ENCODE results near the gene DHX58. TPM values are rescaled to one million over a fixed set of nuclear protein-coding genes. Genes with fewer than 3 reads are reported as not detected.

Gene DHX58
- total and polyA plus RNA-seq, 4 donors = 6.7 to 19.7 (median 8.8) TPM

- WGBS (ENCODE audit: insufficient coverage) = 88% methylated on average over 9 of the region's 11 CpGs
These were observed 1.3 kb downstream of the DHX58 start for GRCh38 chr17:42111265-42111636.

DNA sequence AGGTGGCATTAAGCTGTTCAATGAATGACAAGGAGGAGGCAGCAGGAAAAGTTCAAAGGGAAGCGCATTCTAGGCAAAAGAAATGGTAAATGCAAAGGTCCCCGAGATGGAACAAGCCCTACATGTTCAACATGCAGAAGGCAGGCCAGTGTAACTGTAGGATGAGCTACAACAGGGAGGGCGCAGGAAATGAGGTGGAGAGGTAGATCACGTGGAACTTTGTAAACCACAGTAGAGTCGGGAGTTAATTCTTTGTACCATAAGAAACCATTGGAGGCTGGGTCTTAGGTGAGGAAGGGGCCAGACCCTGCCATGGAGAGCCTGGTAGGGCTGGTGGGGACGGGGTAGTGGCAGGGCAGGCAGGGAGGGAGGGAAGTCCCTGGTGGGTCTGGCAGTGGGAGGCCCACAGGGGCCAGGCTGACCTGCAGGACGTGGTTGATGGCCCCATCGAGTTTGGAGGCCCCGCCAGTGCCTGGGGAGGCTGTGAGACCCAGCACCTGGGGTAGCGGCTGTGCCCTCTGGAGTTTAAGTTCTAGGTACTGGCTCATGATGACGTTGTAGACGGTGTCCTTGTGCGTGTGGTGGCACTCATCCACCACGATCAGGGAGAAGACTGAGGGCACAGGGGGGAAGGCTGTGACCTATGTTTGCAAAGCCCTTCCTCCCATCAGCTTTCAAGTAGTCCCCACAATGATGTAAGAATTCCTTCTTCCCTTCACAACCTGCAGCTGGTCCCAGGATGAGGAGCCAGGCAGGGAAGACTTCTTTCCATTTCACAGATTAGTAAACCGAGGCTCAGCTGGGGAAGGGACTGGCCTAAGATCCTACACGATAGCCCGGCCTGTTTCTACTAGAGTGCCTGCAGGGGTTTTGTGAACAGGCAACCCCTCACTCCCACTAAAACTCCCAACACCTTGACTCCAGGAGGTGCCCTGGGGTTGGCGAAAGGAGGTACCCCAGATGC lies 1.9 kb downstream of the DHX58 start:
- Histone ChIP-seq H3K9me3 (ENCODE audit: control insufficient read depth, insufficient read depth, low read length) (no peaks in the 10 kb centered on the region), H3K36me3 (ENCODE audit: control insufficient read depth, insufficient read depth, low read length) (peaks cover 30% of the 10 kb centered on the region), H3K27ac (ENCODE audit: low read depth, low read length) (no peak overlapping the region), H3K27me3 (ENCODE audit: control insufficient read depth, insufficient read depth, low read length) (peaks cover 2% of the 10 kb centered on the region), H3K4me1 (ENCODE audit: control insufficient read depth, insufficient read depth, low read length) (peaks cover 26% of the 10 kb centered on the region), H3K4me3 (ENCODE audit: low read depth, low read length) (no peak overlapping the region)
- DNase-seq (ENCODE audit: low read depth in 4 of 6, low spot score in 6 of 6) = no peak
- 87% methylated on average over 14 of the region's 18 CpGs for WGBS (ENCODE audit: insufficient coverage)

More at GRCh38 chr17:42111265-42111636, 1.3 kb downstream of the DHX58 start:
- peaks cover 36% of the 10 kb centered on the region for H3K36me3 ChIP-seq (ENCODE audit: control insufficient read depth, insufficient read depth, low read length)
- peaks cover 2% of the 10 kb centered on the region for H3K27me3 ChIP-seq (ENCODE audit: control insufficient read depth, insufficient read depth, low read length)
- no peak for DNase-seq (ENCODE audit: low read depth in 4 of 6, low spot score in 6 of 6)
- H3K9me3 ChIP-seq (ENCODE audit: control insufficient read depth, insufficient read depth, low read length) = no peaks in the 10 kb centered on the region
- no peak overlapping the region for H3K4me3 ChIP-seq (ENCODE audit: low read depth, low read length)
- peaks cover 26% of the 10 kb centered on the region for H3K4me1 ChIP-seq (ENCODE audit: control insufficient read depth, insufficient read depth, low read length)
- H3K27ac ChIP-seq (ENCODE audit: low read depth, low read length) = peak overlapping the region; percentile 81

- DNase-seq (ENCODE audit: low read depth in 4 of 6, low spot score in 6 of 6) = no peak
- H3K36me3 ChIP-seq (ENCODE audit: control insufficient read depth, insufficient read depth, low read length) = peaks cover 19% of the 10 kb centered on the region
These were observed 3.4 kb downstream of the DHX58 start for GRCh38 chr17:42109086-42109485.

GRCh38 chr17:42107597-42108576 lies 4.6 kb downstream of the DHX58 start:
- Histone ChIP-seq H3K36me3 (ENCODE audit: control insufficient read depth, insufficient read depth, low read length) (peaks cover 10% of the 10 kb centered on the region), H3K4me3 (ENCODE audit: low read depth, low read length) (peak overlapping the region; percentile 27), H3K9me3 (ENCODE audit: control insufficient read depth, insufficient read depth, low read length) (no peaks in the 10 kb centered on the region), H3K27me3 (ENCODE audit: control insufficient read depth, insufficient read depth, low read length) (peaks cover 2% of the 10 kb centered on the region), H3K27ac (ENCODE audit: low read depth, low read length) (no peak overlapping the region), H3K4me1 (ENCODE audit: control insufficient read depth, insufficient read depth, low read length) (peaks cover 24% of the 10 kb centered on the region)
- DNase-seq (ENCODE audit: low read depth in 4 of 6, low spot score in 6 of 6) = peak in 4 of 6 donors; percentile 38 to 91 (median 72)
- 24% methylated on average over 51 of the region's 51 CpGs for WGBS (ENCODE audit: insufficient coverage)

More at GRCh38 chr17:42109086-42109485, 3.4 kb downstream of the DHX58 start:
- Histone ChIP-seq H3K27me3 (ENCODE audit: control insufficient read depth, insufficient read depth, low read length) (peaks cover 2% of the 10 kb centered on the region), H3K4me3 (ENCODE audit: low read depth, low read length) (no peak overlapping the region), H3K4me1 (ENCODE audit: control insufficient read depth, insufficient read depth, low read length) (peaks cover 26% of the 10 kb centered on the region), H3K9me3 (ENCODE audit: control insufficient read depth, insufficient read depth, low read length) (no peaks in the 10 kb centered on the region), H3K27ac (ENCODE audit: low read depth, low read length) (no peak overlapping the region)
- WGBS (ENCODE audit: insufficient coverage) = 92% methylated on average over 9 of the region's 9 CpGs

DNA sequence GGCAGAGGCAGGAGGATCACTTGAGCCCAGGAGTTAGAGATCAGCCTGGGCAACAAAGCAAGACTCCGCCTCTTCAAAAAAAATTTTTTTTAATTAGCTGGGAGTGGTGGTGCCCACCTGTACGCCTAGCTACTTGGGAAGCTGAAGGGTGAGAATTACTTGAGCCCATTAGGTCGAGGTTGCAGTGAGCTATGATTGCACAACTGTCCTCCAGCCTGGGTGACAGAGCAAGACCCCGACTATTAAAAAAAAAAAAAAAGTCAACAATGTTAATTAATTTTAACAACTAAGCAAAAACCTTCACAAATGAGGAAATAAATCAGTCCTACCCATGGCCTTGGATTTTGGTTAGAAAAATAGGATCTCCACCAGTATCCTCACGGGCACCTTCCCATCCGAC lies 5.4 kb downstream of the DHX58 start:
- Histone ChIP-seq H3K9me3 (ENCODE audit: control insufficient read depth, insufficient read depth, low read length) (no peaks in the 10 kb centered on the region), H3K36me3 (ENCODE audit: control insufficient read depth, insufficient read depth, low read length) (peaks cover 7% of the 10 kb centered on the region), H3K4me1 (ENCODE audit: control insufficient read depth, insufficient read depth, low read length) (peaks cover 17% of the 10 kb centered on the region), H3K27ac (ENCODE audit: low read depth, low read length) (no peak overlapping the region), H3K4me3 (ENCODE audit: low read depth, low read length) (peak overlapping the region; percentile 27), H3K27me3 (ENCODE audit: control insufficient read depth, insufficient read depth, low read length) (peaks cover 2% of the 10 kb centered on the region)
- no peak for DNase-seq (ENCODE audit: low read depth in 4 of 6, low spot score in 6 of 6)
- 0% methylated on average over 2 of the region's 6 CpGs for WGBS (ENCODE audit: insufficient coverage)

- no peak for DNase-seq (ENCODE audit: low read depth in 4 of 6, low spot score in 6 of 6)
- Histone ChIP-seq H3K4me3 (ENCODE audit: low read depth, low read length) (no peak overlapping the region), H3K36me3 (ENCODE audit: control insufficient read depth, insufficient read depth, low read length) (peaks cover 7% of the 10 kb centered on the region), H3K27me3 (ENCODE audit: control insufficient read depth, insufficient read depth, low read length) (peaks cover 2% of the 10 kb centered on the region), H3K27ac (ENCODE audit: low read depth, low read length) (no peak overlapping the region), H3K9me3 (ENCODE audit: control insufficient read depth, insufficient read depth, low read length) (no peaks in the 10 kb centered on the region), H3K4me1 (ENCODE audit: control insufficient read depth, insufficient read depth, low read length) (peaks cover 16% of the 10 kb centered on the region)
- 89% methylated on average over 1 of the region's 2 CpGs for WGBS (ENCODE audit: insufficient coverage)
These were observed 6.5 kb downstream of the DHX58 start for GRCh38 chr17:42106009-42106408.

GRCh38 chr17:42104264-42104663 lies 8.2 kb downstream of the DHX58 start:
- no peak overlapping the region for H3K27ac ChIP-seq (ENCODE audit: low read depth, low read length)
- H3K4me3 ChIP-seq (ENCODE audit: low read depth, low read length) = no peak overlapping the region
- H3K9me3 ChIP-seq (ENCODE audit: control insufficient read depth, insufficient read depth, low read length) = no peaks in the 10 kb centered on the region
- 100% methylated on average over 2 of the region's 3 CpGs for WGBS (ENCODE audit: insufficient coverage)
- H3K27me3 ChIP-seq (ENCODE audit: control insufficient read depth, insufficient read depth, low read length) = peaks cover 2% of the 10 kb centered on the region
- peaks cover 16% of the 10 kb centered on the region for H3K4me1 ChIP-seq (ENCODE audit: control insufficient read depth, insufficient read depth, low read length)
- no peak for DNase-seq (ENCODE audit: low read depth in 4 of 6, low spot score in 6 of 6)
- H3K36me3 ChIP-seq (ENCODE audit: control insufficient read depth, insufficient read depth, low read length) = peaks cover 7% of the 10 kb centered on the region

DNA sequence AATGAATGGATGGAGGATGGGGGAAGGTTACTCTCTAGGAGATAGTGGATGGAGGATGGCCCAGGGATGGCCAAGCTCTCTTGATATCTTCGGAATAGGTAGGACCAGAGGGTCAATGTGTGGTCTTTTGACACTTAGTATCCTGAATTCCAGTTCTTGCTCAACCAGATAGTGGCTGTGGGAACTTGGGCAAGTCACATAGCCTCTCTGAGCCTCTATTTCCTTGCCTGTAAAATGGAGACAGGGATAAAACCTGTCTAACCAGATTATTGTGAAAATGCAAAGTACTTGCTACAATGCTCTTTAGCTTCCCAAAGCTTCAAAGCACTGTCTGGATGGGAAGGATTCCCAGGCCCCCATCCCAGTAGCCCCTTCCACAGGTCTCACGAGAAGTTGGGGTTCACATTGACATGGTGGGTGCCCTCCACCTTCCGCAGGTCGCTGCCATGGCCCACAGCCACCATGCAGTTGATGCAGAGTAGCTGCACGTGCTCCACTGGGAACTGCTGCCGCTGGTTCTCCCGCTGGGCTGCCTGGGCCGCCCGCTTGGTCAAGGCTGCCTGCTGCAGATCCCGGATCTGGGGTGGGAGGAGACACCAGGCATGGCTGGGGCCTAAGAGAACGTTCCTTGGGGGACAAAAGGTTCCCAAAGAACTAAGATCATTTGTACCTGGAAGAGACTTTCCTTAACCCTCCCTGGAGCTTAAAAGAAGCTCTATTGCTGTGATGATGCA lies 9.1 kb downstream of the DHX58 start:
- no peak overlapping the region for H3K27ac ChIP-seq (ENCODE audit: low read depth, low read length)
- WGBS (ENCODE audit: insufficient coverage) = 88% methylated on average over 8 of the region's 11 CpGs
- peaks cover 16% of the 10 kb centered on the region for H3K4me1 ChIP-seq (ENCODE audit: control insufficient read depth, insufficient read depth, low read length)
- H3K4me3 ChIP-seq (ENCODE audit: low read depth, low read length) = no peak overlapping the region
- H3K36me3 ChIP-seq (ENCODE audit: control insufficient read depth, insufficient read depth, low read length) = peaks cover 7% of the 10 kb centered on the region
- DNase-seq (ENCODE audit: low read depth in 4 of 6, low spot score in 6 of 6) = no peak
- peaks cover 9% of the 10 kb centered on the region for H3K27me3 ChIP-seq (ENCODE audit: control insufficient read depth, insufficient read depth, low read length)
- no peaks in the 10 kb centered on the region for H3K9me3 ChIP-seq (ENCODE audit: control insufficient read depth, insufficient read depth, low read length)
